GM18858 (cell line): ENCODE data around the gene OTOG.
"Not testable (repeated sequence)": the region's sequence is repeated elsewhere in the genome, so short reads cannot be mapped to it uniquely, and the experiment has no call there.

Source experiments
- ATAC-seq: cut with Tn5 transposase; IDR thresholded peaks from one replicate; pipeline ENCODE4 v1.9.1; 2021; ENCODE audit not compliant: unreplicated experiment

The OTOG gene

DNA sequence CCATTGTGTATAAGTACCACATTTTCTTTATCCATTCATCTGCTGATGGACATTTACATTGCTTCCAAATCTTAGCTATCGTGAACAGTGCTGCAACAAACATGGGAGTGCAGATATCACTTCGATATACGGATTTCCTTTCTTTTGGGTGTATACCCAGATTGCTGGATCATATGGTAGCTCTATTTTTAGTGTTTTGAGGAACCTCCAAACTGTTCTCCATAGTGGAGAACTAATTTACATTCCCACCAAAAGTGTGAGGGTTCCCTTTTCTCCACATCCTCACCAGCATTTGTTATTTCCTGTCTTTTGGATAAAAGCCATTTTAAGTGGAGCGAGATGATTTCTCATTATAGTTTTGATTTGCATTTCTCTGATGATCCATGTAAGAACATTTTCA, 75.7 kb downstream of the OTOG start:
- ATAC-seq = not testable (repeated sequence)

DNA sequence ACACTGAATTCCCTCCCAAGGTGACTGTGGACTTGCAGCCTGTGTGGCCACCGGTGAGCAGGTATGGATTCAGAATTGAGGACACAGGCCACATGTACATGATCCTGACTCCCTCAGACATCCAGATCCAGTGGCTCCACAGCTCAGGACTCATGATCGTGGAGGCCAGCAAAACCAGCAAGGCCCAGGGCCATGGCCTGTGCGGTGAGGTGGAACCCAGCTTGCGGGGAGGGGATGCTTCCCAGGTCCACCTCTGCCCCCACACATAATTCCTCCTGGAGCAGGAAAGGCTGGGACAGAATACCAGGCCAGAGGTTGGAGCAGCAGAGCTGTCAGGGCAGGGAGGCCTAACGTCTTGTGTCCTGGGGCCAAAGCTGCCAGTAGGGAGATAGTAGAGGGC, 82.1 kb downstream of the OTOG start:
- ATAC-seq = no peak

DNA sequence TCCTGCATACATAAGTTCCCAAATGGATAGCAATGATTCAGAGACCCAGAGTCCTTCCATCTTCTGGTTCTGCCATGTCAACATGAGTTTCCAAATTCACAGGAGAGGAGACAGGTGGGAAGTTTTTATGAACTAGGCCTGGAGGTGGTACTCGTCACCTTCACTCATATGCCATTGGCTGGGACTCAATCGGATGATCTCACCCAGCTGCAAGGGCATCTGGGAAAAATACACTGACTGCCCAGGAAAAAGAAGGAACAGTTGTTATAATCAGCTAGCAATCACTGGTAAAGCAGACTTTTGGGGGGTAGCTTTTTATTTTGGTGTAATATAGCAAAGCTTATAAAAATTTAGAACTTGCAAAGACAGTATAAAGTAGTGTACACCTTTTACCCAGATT, 83.9 kb downstream of the OTOG start:
- no peak for ATAC-seq

DNA sequence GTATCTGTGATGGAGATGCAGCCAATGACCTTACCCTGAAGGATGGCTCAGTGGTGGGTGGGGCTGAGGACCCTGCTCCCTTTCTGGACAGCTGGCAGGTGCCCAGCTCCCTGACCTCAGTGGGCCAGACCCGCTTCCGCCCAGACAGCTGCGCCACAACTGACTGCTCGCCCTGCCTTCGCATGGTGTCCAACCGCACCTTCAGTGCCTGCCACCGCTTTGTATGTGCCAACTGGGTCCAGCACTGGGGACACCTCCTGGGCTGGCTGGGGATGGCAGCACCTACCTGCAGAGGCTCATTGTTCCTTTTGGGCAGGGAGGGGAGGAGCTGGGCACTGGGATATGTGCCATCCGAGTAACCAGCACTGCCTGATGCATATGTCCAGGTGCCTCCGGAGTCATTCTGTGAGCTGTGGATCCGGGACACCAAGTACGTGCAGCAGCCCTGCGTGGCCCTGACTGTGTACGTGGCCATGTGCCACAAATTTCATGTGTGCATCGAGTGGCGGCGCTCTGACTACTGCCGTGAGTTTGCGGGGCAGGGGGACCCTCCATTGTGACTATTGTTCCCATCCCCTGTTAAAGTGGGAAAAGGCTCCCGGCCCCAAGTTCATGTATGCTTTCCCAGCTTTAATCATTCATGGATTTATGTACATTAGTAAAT, 84.8 kb downstream of the OTOG start:
- no peak for ATAC-seq

DNA sequence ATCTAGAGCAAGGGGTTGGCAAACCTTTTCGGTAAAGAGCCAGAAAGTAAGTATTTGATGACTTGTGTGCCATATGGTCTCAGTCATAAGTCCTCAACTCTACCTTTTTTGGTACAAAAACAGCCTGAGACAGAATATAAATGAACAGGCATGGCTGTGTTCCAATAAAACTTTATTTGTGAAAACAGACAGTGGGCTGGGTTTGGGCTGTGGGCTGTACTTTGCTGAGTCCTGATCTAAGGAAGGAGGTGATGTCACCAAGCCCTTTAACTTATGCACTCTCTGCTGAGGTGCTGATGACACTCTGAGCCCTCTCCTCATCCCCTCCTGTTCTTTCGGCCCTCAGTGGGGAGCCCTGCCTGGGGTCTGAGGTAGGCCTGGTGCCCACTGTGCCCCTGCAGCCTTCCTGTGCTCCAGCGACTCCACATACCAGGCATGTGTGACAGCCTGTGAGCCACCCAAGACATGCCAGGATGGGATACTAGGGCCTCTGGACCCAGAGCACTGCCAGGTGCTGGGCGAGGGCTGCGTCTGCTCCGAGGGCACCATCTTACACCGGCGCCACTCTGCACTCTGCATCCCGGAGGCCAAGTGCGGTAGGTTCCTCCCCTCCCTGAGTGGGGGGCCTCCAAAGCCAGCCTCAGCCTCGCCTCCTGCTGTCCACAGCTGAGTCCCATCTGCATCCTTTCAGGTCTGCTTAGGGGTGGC, 86.4 kb downstream of the OTOG start:
- no peak for ATAC-seq

DNA sequence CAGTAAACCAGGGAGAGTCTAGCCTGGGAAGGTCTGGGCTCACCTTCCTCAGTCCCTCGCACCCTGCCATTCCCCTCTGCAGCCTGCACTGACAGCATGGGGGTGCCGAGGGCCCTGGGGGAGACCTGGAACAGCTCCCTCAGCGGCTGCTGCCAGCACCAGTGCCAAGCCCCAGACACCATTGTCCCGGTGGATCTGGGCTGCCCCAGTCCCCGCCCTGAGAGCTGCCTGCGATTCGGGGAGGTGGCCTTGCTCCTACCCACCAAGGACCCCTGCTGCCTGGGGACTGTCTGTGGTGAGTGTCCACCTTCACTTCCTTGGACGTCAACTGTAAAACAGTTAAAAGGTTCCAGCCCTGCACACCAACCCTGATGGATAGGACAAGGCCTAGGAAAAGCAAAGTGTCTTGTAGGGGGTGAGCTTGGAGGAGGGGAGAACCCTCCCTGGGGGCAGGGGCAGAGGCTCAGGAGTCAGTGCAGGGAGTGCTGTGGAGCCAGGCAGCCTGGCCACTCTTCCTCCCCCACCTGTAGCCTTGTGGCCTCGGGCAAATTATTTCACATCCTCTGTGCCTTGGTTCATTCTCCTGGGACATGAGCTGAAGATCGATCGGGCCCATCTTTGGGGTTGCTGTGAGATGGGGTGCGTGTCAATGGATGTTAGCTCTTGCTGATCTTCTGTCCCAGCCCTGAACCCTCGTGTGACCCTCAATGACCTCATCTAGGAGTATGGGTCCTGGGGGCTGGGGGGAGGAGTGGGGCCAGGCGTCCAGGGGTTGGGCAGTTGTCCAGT, 87.1 kb downstream of the OTOG start:
- ATAC-seq = no peak

DNA sequence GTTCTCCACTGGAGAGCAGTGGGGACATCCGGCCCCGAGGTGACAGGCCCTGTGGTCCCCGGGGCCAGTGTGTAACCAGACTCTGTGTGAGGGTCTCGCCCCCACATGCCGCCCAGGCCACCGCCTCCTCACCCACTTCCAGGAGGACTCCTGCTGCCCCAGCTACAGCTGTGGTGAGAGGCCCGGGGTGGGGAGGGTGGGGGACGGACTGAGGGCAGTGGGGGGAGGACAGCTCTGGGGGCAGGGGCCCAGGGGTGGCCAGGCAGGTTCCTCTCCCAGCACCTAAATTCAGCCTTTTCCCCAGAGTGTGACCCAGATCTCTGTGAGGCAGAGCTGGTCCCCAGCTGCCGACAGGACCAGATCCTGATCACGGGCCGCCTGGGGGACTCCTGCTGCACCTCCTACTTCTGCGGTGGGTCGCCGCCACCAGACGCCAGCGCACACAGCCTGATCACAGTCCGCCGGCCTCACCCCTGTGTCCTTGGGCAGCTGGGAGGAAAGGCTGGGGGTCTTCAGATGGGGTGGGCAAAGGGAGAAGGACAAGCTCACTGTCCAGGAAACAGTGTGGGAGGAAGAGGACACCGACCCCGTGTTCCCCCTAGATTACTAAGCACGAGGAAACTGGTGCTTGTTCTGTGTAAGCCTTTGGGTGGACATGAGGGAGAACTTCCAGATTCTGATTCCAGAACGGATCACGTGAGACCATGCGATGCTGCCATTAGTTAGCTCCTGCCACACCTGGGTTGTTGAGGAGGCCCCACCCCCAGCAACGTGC, 87.9 kb downstream of the OTOG start:
- no peak for ATAC-seq

DNA sequence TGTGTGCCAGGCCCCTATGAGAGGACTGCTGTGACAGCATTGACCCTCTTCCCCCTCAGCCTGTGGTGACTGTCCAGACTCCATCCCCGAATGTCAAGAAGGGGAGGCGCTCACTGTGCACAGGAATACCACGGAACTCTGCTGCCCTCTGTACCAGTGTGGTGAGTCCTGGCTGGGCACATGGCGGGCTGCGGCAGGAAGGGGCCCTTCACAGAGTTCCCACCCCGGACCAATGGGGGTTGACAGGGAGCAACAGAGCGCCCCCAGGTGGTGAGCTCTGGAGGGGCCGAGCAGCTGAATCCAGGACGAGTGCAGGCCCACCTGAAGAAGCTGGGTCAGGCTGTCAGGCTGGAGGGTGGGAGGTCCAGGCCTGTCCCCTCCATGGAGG, 88.5 kb downstream of the OTOG start:
- ATAC-seq = no peak

DNA sequence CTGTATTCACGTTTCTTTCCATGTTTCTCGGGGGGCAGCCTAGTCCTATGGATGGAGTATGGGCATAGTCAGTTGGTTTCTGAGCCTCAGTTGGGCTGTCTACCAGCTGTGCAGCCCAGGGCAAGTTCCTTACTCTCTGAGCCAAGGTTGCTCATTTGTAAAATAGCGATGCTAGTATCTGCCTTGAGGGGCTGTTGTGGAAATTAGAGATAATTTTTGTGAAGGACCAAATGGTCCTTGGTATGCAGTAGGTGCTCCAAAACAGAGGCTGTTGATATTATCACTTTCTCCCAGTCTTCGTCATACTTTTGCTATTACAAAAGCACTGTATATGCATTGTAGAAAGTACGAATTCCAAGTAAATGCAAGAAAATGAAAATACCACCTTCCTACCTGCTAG, 89.7 kb downstream of the OTOG start:
- ATAC-seq = no peak

DNA sequence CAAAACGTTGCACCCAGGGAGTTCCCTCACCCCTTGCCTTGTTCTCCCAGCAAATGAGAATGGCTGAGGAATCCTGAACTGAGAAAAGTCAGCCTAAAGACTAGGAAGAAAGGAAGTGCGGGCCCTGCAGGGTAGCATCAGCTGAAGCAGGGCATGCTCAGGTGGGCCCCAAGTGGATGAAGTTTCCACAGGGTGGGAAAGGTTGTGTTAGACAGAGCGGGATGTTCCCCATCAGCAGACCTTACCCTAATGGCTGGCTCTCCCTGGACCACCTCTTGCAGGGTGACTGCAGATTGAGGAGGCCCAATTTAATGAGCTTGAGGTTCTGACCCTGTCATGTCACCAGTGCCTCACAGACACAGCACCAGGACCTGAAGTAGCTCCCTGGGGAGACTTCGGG, 90.8 kb downstream of the OTOG start:
- no peak for ATAC-seq

DNA sequence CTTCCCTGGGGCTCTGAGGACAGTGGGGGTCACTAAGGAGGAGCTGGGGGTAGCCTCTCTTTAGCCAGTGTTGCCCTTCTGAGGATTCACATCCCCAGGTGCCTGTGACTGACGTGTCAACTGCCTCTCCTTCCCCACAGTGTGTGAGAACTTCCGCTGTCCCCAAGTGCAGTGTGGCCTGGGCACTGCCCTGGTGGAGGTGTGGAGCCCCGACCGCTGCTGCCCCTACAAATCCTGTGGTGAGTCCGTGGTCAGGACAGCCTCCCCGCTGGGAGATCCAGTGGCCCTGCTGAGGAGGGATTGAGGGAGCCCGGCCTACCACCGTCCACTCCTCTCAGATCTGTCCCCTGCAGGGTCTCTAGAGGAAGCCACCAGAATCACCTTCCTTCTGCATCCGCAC, 91.3 kb downstream of the OTOG start:
- no peak for ATAC-seq

DNA sequence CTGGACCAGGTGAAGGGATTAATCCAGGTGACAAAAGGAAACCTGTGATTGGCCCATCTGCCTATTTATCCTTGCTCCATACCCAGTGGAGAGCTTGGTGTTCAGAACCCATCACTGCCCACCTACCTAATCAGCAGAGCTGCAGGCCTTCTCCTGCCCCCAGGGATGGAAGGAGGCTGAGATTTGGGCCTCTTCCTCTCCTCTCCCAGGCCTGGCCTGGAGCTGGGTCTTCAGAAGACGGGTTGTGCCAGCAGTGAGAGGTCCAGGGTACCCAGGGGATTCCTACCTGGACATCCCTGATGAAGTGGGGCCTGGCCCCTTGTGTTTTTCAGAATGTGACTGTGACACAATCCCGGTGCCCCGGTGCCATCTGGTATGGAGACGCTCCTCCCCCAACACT, 92.0 kb downstream of the OTOG start:
- no peak for ATAC-seq

DNA sequence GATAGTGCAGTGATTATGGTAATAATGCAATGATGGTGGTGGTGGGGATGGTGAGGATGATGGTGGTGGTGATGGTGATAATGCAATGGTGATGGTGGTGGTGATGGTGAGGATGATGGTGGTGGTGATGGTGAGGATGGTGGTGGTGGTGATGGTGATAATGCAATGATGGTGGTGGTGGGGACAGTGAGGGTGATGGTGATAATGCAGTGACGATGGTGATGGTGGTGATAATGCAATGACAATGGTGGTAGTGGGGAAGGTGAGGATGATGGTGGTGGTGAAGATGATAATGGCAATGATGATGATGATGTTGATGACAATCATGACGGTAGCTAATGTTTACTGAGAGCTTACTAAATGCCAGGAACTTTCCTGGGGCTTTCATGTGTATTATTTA, 92.7 kb downstream of the OTOG start:
- no peak for ATAC-seq

DNA sequence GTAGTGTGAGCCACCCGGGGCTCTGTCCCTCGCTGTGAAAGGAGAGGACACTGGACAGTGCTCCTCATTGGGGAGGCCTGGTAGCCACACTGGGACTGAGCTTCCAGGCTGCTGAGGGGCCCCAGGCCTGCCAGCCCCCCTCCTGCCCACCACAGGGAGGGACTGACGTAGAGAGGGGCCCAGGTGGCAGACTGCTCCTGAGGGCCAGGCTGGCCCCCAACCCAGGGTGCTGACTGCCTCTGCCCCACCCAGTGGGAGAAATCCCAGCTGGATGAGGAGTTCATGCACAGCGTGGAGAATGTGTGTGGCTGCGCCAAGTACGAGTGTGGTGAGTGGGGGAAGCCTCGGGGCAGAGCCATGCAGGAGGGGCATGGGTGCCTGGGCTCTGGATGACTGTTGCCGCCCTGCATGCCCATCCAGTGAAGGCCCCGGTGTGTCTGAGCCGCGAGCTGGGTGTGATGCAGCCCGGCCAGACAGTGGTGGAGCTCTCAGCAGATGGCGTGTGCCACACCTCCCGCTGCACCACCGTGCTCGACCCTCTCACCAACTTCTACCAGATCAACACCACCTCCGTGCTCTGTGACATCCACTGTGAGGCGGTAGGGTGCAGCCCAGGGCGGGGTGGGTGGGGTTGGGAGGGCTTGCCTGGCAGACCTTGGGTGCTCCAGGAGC, 93.6 kb downstream of the OTOG start:
- ATAC-seq = no peak

DNA sequence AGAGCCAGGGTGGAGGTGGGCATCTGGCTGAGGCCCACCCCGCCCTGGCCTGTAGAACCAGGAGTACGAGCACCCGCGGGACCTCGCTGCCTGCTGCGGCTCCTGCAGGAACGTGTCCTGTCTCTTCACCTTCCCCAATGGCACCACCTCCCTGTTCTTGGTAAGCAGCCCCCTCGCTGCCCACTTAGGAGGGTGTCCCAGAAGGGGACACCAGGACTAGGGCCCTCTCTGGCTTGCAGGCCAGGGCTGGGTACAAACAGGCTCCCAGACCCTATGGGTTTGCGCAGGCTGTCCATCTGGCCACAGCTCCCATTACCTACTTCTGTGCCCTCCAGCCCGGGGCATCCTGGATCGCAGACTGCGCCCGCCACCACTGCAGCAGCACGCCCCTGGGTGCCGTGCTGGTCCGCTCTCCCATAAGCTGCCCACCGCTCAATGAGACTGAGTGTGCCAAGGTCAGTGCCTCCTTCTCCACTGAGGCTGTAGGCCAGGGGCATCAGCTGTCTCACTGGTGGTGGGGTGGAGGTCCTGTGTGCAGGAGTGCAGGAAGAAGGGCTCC, 94.8 kb downstream of the OTOG start:
- ATAC-seq = no peak

DNA sequence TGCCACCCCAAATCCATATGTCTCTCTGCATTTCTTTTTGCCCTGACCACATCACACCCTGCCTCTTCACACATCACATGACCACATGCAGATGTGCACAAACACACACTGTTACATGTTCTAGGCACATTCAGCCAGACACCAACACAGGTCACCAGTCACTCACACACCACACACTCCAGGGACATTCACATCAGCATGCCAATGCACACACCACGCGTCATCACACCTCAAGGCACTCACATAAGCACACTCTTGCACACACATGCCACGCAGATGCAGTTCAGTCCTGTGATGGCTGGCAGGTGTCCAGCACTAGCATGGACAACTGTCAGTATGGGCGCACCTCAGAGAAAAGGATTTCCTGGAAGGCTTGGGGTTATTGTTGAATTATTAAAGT, 95.3 kb downstream of the OTOG start:
- ATAC-seq = no peak

DNA sequence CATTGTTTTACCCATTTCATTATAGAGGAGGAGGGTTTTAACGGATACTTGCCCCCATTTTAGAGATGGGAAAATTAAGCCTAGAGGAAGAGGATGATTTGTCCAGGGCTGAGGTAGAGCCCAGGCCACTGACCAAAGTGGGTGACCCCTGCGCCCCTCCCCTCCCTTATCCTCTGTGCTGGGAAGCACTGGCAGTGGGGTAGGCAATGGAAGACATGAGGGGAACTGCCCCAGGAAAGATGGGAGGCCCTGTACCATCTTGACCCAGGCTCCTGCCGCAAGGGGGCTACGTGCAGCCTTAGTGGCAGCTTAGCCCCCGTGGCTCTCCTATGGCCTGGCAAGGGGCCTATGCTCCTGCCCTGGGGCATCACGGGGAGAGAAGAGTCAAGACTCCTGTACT, 95.9 kb downstream of the OTOG start:
- no peak for ATAC-seq

DNA sequence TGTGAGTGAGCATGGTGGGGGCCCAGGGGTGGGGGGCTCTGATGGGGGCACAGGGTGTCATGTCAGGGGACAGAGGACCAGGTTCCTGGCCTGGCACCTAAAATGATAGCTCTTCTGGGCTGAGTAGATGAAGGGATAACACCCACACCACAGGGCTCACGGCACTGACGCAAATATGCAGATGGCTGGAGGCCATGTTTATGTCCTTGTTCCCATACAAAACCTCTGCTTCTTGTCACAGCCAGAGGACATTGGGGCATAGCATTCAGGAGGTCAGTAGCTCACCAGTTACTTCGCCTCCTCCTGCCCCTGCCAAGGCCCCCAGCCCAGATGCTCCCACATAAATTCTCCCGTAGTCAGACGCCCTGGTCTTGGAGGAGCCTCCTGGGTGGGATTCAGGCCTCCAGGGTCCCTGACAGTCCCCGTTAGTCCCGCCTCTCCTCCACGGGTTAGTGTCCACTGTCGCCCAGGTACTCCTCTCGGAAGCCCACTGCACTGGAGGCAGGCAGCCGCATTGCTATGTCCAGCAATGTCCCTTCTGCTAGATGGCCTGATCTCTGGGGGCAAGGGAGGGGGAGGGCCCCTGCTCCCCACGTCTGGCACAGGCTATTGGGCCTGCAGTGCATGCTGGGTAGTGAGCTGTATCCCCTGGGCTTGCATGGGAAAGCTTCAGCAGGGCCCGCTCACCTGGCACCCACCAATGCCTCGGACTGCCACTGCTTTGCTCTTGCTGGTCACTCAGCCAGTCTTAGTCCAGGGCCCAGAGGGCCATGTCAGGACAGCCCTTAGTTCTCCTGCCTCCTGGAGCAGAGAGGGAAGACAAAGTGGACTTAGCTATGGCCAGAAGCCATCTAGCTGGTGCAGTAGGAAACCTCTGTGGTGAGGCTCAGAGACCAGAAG, 96.7 kb downstream of the OTOG start:
- ATAC-seq = no peak

DNA sequence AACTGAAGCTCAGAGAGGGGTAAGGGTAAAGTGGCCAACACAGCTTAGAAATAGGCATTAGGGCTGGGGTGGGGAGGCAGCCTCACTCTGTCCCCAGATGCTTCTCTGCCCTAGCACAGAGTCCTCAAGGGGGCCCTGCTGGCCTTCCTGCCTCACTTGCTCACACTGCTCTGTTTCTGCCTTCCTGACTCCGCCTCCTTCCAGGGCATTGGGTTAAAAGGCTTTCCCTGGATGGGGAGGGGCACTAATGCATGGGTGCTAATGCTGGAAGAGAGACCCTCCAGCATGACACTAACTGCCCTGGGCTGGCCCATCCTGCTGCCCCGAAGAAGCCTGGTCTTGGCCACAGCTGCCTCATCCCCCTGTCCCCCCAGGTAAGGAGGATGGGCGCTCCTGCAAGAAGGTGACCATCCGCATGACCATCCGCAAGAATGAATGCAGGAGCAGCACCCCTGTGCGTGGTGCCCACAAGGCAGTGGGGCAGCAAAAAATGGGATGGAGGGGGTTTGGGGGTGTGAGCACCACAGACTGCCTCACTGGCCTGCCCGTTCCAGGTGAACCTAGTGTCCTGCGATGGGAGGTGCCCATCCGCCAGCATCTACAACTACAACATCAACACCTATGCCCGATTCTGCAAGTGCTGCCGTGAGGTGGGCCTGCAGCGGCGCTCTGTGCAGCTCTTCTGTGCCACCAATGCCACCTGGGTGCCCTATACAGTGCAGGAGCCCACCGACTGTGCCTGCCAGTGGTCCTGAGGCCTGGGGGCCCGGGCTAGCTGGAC, 98.3 kb downstream of the OTOG start:
- no peak for ATAC-seq
